Measurements from ENCODE around the gene CYP1B1. TPM values are rescaled to one million over a fixed set of nuclear protein-coding genes. Genes with fewer than 3 reads are reported as not detected.
A peak's percentile ranks its signal among the peaks of the same experiment; 100 is the strongest.

The CYP1B1 gene
- polyA plus RNA-seq, 1 donor from 2014 or later: not detected

DNA sequence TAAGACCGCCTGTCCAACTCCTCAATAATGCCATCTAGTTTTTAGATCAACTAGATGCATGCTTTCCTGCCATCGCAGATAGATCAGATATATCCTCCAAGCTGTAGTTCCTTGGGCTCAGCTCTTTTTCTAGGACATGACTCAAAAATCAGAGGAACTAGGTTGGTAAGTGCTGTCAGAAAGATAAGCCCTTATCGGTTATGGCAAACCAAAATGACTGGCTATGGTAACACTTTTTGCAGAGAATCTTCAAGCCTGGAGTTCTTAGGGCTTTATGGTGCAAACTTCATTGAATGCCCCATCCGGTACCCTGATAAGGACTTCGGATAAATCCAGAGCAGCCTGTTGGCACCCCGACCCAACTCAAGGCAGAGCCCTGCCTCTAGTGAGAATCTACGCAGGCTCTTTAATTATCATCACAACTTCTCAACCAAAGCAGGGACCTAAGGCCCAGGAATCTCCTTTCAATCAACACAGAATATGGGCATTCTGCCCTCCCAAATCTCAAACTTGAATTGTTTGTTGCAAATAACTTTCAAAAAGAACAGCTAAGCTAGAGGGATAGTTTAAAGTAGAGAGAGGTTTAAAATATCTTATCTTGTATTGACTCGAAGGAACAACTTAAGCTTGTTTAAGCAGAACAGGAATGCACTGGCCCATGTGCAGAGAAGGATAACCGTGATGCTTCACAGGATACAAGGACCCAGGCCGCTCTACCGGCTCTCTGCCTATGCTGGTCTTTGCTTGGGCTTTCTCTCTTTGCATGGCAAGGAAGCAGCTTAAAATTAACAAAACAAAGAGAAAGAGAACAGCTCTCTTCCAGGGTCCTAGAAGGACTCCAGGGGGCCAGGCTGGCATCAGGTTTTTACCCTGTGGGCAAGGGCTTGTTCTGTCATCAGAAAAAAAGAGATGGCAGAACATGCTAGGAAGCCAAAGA lies 3.4 kb upstream of the CYP1B1 start:
- Histone ChIP-seq H3K27me3 (ENCODE audit: insufficient read depth, low read depth, low read length) (peaks cover 37% of the 10 kb centered on the region), H3K27ac (ENCODE audit: low read length) (no peak overlapping the region), H3K4me3 (ENCODE audit: low read length) (no peak overlapping the region), H3K36me3 (ENCODE audit: insufficient read depth, low read length) (no peaks in the 10 kb centered on the region), H3K4me2 (ENCODE audit: low read length) (no peak overlapping the region), H3K79me2 (replicated peaks; ENCODE audit: insufficient read depth, low read length) (no peaks in the 10 kb centered on the region), H3K9me2 (ENCODE audit: insufficient read depth, low read length) (no peaks in the 10 kb centered on the region), H4K20me1 (ENCODE audit: insufficient read depth) (no peaks in the 10 kb centered on the region), H3F3A (ENCODE audit: insufficient read depth, low read length, poor library complexity, severe bottlenecking) (no peaks in the 10 kb centered on the region), H3K9me3 (ENCODE audit: low read length) (peaks cover 2% of the 10 kb centered on the region), H2AFZ (ENCODE audit: low read depth, low read length) (no peak overlapping the region), H3K9ac (ENCODE audit: low read length) (no peak overlapping the region)
- TF ChIP-seq SMC3 (conservative IDR thresholded peaks at IDR 0.05; ENCODE audit: poor library complexity): no peak
- TF ChIP-seq TAF1 (IDR thresholded peaks at IDR 0.05; ENCODE audit: low read depth): no peak
- TF ChIP-seq, protein P1, sequence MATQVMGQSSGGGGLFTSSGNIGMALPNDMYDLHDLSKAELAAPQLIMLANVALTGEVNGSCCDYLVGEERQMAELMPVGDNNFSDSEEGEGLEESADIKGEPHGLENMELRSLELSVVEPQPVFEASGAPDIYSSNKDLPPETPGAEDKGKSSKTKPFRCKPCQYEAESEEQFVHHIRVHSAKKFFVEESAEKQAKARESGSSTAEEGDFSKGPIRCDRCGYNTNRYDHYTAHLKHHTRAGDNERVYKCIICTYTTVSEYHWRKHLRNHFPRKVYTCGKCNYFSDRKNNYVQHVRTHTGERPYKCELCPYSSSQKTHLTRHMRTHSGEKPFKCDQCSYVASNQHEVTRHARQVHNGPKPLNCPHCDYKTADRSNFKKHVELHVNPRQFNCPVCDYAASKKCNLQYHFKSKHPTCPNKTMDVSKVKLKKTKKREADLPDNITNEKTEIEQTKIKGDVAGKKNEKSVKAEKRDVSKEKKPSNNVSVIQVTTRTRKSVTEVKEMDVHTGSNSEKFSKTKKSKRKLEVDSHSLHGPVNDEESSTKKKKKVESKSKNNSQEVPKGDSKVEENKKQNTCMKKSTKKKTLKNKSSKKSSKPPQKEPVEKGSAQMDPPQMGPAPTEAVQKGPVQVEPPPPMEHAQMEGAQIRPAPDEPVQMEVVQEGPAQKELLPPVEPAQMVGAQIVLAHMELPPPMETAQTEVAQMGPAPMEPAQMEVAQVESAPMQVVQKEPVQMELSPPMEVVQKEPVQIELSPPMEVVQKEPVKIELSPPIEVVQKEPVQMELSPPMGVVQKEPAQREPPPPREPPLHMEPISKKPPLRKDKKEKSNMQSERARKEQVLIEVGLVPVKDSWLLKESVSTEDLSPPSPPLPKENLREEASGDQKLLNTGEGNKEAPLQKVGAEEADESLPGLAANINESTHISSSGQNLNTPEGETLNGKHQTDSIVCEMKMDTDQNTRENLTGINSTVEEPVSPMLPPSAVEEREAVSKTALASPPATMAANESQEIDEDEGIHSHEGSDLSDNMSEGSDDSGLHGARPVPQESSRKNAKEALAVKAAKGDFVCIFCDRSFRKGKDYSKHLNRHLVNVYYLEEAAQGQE (IDR thresholded peaks at IDR 0.05; ENCODE audit: borderline replicate concordance): no peak
- no peak for TF ChIP-seq POLR2AphosphoS5 (IDR thresholded peaks at IDR 0.05)
- no peak for TF ChIP-seq EP300 (conservative IDR thresholded peaks at IDR 0.05; ENCODE audit: poor library complexity, severe bottlenecking)
- TF ChIP-seq, protein P2, sequence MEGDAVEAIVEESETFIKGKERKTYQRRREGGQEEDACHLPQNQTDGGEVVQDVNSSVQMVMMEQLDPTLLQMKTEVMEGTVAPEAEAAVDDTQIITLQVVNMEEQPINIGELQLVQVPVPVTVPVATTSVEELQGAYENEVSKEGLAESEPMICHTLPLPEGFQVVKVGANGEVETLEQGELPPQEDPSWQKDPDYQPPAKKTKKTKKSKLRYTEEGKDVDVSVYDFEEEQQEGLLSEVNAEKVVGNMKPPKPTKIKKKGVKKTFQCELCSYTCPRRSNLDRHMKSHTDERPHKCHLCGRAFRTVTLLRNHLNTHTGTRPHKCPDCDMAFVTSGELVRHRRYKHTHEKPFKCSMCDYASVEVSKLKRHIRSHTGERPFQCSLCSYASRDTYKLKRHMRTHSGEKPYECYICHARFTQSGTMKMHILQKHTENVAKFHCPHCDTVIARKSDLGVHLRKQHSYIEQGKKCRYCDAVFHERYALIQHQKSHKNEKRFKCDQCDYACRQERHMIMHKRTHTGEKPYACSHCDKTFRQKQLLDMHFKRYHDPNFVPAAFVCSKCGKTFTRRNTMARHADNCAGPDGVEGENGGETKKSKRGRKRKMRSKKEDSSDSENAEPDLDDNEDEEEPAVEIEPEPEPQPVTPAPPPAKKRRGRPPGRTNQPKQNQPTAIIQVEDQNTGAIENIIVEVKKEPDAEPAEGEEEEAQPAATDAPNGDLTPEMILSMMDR (IDR thresholded peaks at IDR 0.05; ENCODE audit: poor library complexity, severe bottlenecking): no peak
- TF ChIP-seq RAD21 (conservative IDR thresholded peaks at IDR 0.05): no peak
- TF ChIP-seq MXI1 (conservative IDR thresholded peaks at IDR 0.05; ENCODE audit: poor library complexity, severe bottlenecking): no peak
- TF ChIP-seq EZH2 (IDR thresholded peaks at IDR 0.05; ENCODE audit: borderline replicate concordance, insufficient read depth, low read length, poor library complexity, severe bottlenecking): no peak

DNA sequence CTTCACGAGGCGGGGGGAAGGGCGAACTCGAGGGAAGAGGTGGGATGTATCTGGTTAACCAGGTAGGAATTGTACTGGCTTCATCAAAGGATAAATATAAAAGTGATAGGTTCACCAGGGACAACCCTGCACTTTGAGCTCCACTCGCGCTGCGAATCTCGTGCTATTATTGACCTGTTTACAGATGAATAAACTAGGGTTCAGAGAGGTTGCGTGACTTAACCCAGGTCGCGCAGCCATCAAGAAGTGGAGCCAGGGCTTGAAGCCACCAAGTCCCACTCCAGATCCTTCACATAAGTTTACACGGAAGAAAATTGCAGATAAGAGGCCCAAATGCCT lies 1.4 kb upstream of the CYP1B1 start:
- no peak overlapping the region for H2AFZ ChIP-seq (ENCODE audit: low read depth, low read length)
- H3K4me3 ChIP-seq (ENCODE audit: low read length): peak overlapping the region; percentile 75
- TF ChIP-seq, protein P1 (IDR thresholded peaks at IDR 0.05; ENCODE audit: borderline replicate concordance): no peak
- no peak for TF ChIP-seq EZH2 (IDR thresholded peaks at IDR 0.05; ENCODE audit: borderline replicate concordance, insufficient read depth, low read length, poor library complexity, severe bottlenecking)
- no peak for TF ChIP-seq MXI1 (conservative IDR thresholded peaks at IDR 0.05; ENCODE audit: poor library complexity, severe bottlenecking)
- TF ChIP-seq, protein P2 (IDR thresholded peaks at IDR 0.05; ENCODE audit: poor library complexity, severe bottlenecking): no peak
- TF ChIP-seq SMC3 (conservative IDR thresholded peaks at IDR 0.05; ENCODE audit: poor library complexity): no peak
- no peak for TF ChIP-seq TAF1 (IDR thresholded peaks at IDR 0.05; ENCODE audit: low read depth)
- TF ChIP-seq RAD21 (conservative IDR thresholded peaks at IDR 0.05): no peak
- no peak for TF ChIP-seq EP300 (conservative IDR thresholded peaks at IDR 0.05; ENCODE audit: poor library complexity, severe bottlenecking)
- TF ChIP-seq POLR2AphosphoS5 (IDR thresholded peaks at IDR 0.05): no peak
- H3K9me2 ChIP-seq (ENCODE audit: insufficient read depth, low read length): no peaks in the 10 kb centered on the region
- peak overlapping the region; percentile 39 for H3K4me2 ChIP-seq (ENCODE audit: low read length)
- H3K9ac ChIP-seq (ENCODE audit: low read length): peak overlapping the region; percentile 29
- no peaks in the 10 kb centered on the region for H3K36me3 ChIP-seq (ENCODE audit: insufficient read depth, low read length)
- H3K27ac ChIP-seq (ENCODE audit: low read length): no peak overlapping the region
- H3K79me2 ChIP-seq (replicated peaks; ENCODE audit: insufficient read depth, low read length): no peaks in the 10 kb centered on the region
- H3K9me3 ChIP-seq (ENCODE audit: low read length): peaks cover 2% of the 10 kb centered on the region
- H3F3A ChIP-seq (ENCODE audit: insufficient read depth, low read length, poor library complexity, severe bottlenecking): no peaks in the 10 kb centered on the region
- H4K20me1 ChIP-seq (ENCODE audit: insufficient read depth): no peaks in the 10 kb centered on the region
- H3K27me3 ChIP-seq (ENCODE audit: insufficient read depth, low read depth, low read length): peaks cover 57% of the 10 kb centered on the region

Data from neural cell (in vitro differentiated cells).